ENCODE data around the gene MAPK1.
A peak's percentile ranks its signal among the peaks of the same experiment; 100 is the strongest.
"Not testable (repeated sequence)": the region's sequence is repeated elsewhere in the genome, so short reads cannot be mapped to it uniquely, and the experiment has no call there.

Gene MAPK1

GRCh38 chr22:21836486-21836885 is 31.0 kb downstream of the MAPK1 start:
- H3K23ac ChIP-seq (ENCODE audit: low read length); H3K4ac ChIP-seq (ENCODE audit: low read depth, low read length); H3K56ac ChIP-seq (ENCODE audit: low read length); H2BK5ac ChIP-seq (ENCODE audit: low read length); H3K4me1 ChIP-seq (ENCODE audit: control insufficient read depth, low read depth, low read length); H3K4me3 ChIP-seq (ENCODE audit: low read length); H4K5ac ChIP-seq (ENCODE audit: low read length); H2BK120ac ChIP-seq (ENCODE audit: low read depth, low read length); H3K18ac ChIP-seq (ENCODE audit: low read length); H2AK5ac ChIP-seq (ENCODE audit: low read length); H4K8ac ChIP-seq (ENCODE audit: low read depth, low read length); H3K4me2 ChIP-seq (ENCODE audit: low read length); DNase-seq; H3K27me3 ChIP-seq (ENCODE audit: insufficient read depth, low read length, poor library complexity); H2BK15ac ChIP-seq (replicated peaks; ENCODE audit: low read depth); H3K9ac ChIP-seq (ENCODE audit: low read length); H3K36me3 ChIP-seq (ENCODE audit: control insufficient read depth, insufficient read depth, low read length); H3K27ac ChIP-seq (ENCODE audit: low read depth, low read length): not testable (repeated sequence)
- H3K79me2 ChIP-seq (ENCODE audit: control insufficient read depth, insufficient read depth, low read length): peaks cover 39% of the 10 kb centered on the region
- H3K79me1 ChIP-seq (ENCODE audit: low read length): peaks cover 15% of the 10 kb centered on the region
- no CpG with 5 or more reads among the region's 15 CpGs for WGBS (ENCODE audit: extremely low coverage, insufficient coverage, low lambda C conversion rate)

- H3K79me1 ChIP-seq (ENCODE audit: low read length): peaks cover 19% of the 10 kb centered on the region
- no CpG with 5 or more reads among the region's 2 CpGs for WGBS (ENCODE audit: extremely low coverage, insufficient coverage, low lambda C conversion rate)
- H3K23ac ChIP-seq (ENCODE audit: low read length): no peak overlapping the region
- H3K27ac ChIP-seq (ENCODE audit: low read depth, low read length): no peak overlapping the region
- no peak overlapping the region for H2BK15ac ChIP-seq (replicated peaks; ENCODE audit: low read depth)
- DNase-seq: no peak
- H3K4me2 ChIP-seq (ENCODE audit: low read length): no peak overlapping the region
- H3K36me3 ChIP-seq (ENCODE audit: control insufficient read depth, insufficient read depth, low read length): no peaks in the 10 kb centered on the region
- H4K5ac ChIP-seq (ENCODE audit: low read length): no peak overlapping the region
- H3K4me1 ChIP-seq (ENCODE audit: control insufficient read depth, low read depth, low read length): peaks cover 2% of the 10 kb centered on the region
- H3K4me3 ChIP-seq (ENCODE audit: low read length): no peak overlapping the region
- H3K9ac ChIP-seq (ENCODE audit: low read length): no peak overlapping the region
- no peak overlapping the region for H2BK5ac ChIP-seq (ENCODE audit: low read length)
- H3K56ac ChIP-seq (ENCODE audit: low read length): no peak overlapping the region
- H3K79me2 ChIP-seq (ENCODE audit: control insufficient read depth, insufficient read depth, low read length): peaks cover 43% of the 10 kb centered on the region
- no peaks in the 10 kb centered on the region for H3K27me3 ChIP-seq (ENCODE audit: insufficient read depth, low read length, poor library complexity)
- no peak overlapping the region for H3K4ac ChIP-seq (ENCODE audit: low read depth, low read length)
- H3K18ac ChIP-seq (ENCODE audit: low read length): no peak overlapping the region
- no peak overlapping the region for H2AK5ac ChIP-seq (ENCODE audit: low read length)
- no peak overlapping the region for H2BK120ac ChIP-seq (ENCODE audit: low read depth, low read length)
- H4K8ac ChIP-seq (ENCODE audit: low read depth, low read length): no peak overlapping the region
Measured at GRCh38 chr22:21835378-21835777, 32.1 kb downstream of the MAPK1 start.

GRCh38 chr22:21834869-21835268 is 32.6 kb downstream of the MAPK1 start:
- WGBS (ENCODE audit: extremely low coverage, insufficient coverage, low lambda C conversion rate): no CpG with 5 or more reads among the region's 4 CpGs
- H3K9ac ChIP-seq (ENCODE audit: low read length): no peak overlapping the region
- no peak overlapping the region for H2BK120ac ChIP-seq (ENCODE audit: low read depth, low read length)
- no peak overlapping the region for H4K5ac ChIP-seq (ENCODE audit: low read length)
- H3K4me1 ChIP-seq (ENCODE audit: control insufficient read depth, low read depth, low read length): peaks cover 2% of the 10 kb centered on the region
- H3K79me1 ChIP-seq (ENCODE audit: low read length): peaks cover 18% of the 10 kb centered on the region
- no peak overlapping the region for H3K18ac ChIP-seq (ENCODE audit: low read length)
- no peak overlapping the region for H3K4ac ChIP-seq (ENCODE audit: low read depth, low read length)
- H3K27ac ChIP-seq (ENCODE audit: low read depth, low read length): no peak overlapping the region
- no peaks in the 10 kb centered on the region for H3K27me3 ChIP-seq (ENCODE audit: insufficient read depth, low read length, poor library complexity)
- no peak overlapping the region for H3K56ac ChIP-seq (ENCODE audit: low read length)
- H2BK15ac ChIP-seq (replicated peaks; ENCODE audit: low read depth): no peak overlapping the region
- no peak overlapping the region for H3K4me3 ChIP-seq (ENCODE audit: low read length)
- no peak overlapping the region for H2AK5ac ChIP-seq (ENCODE audit: low read length)
- H3K23ac ChIP-seq (ENCODE audit: low read length): no peak overlapping the region
- DNase-seq: no peak
- no peak overlapping the region for H4K8ac ChIP-seq (ENCODE audit: low read depth, low read length)
- no peak overlapping the region for H3K4me2 ChIP-seq (ENCODE audit: low read length)
- H3K36me3 ChIP-seq (ENCODE audit: control insufficient read depth, insufficient read depth, low read length): no peaks in the 10 kb centered on the region
- peaks cover 40% of the 10 kb centered on the region for H3K79me2 ChIP-seq (ENCODE audit: control insufficient read depth, insufficient read depth, low read length)
- no peak overlapping the region for H2BK5ac ChIP-seq (ENCODE audit: low read length)

GRCh38 chr22:21832291-21833290 is 34.9 kb downstream of the MAPK1 start:
- no peak overlapping the region for H4K5ac ChIP-seq (ENCODE audit: low read length)
- H3K27ac ChIP-seq (ENCODE audit: low read depth, low read length): no peak overlapping the region
- no peak overlapping the region for H2BK15ac ChIP-seq (replicated peaks; ENCODE audit: low read depth)
- peaks cover 47% of the 10 kb centered on the region for H3K79me2 ChIP-seq (ENCODE audit: control insufficient read depth, insufficient read depth, low read length)
- no peak overlapping the region for H3K23ac ChIP-seq (ENCODE audit: low read length)
- no peaks in the 10 kb centered on the region for H3K27me3 ChIP-seq (ENCODE audit: insufficient read depth, low read length, poor library complexity)
- H3K36me3 ChIP-seq (ENCODE audit: control insufficient read depth, insufficient read depth, low read length): no peaks in the 10 kb centered on the region
- no peak overlapping the region for H2BK120ac ChIP-seq (ENCODE audit: low read depth, low read length)
- H2BK5ac ChIP-seq (ENCODE audit: low read length): no peak overlapping the region
- WGBS (ENCODE audit: extremely low coverage, insufficient coverage, low lambda C conversion rate): no CpG with 5 or more reads among the region's 8 CpGs
- no peak overlapping the region for H3K56ac ChIP-seq (ENCODE audit: low read length)
- H3K4me1 ChIP-seq (ENCODE audit: control insufficient read depth, low read depth, low read length): peaks cover 6% of the 10 kb centered on the region
- DNase-seq: peak; percentile 33
- H2AK5ac ChIP-seq (ENCODE audit: low read length): no peak overlapping the region
- H3K4me3 ChIP-seq (ENCODE audit: low read length): no peak overlapping the region
- peaks cover 20% of the 10 kb centered on the region for H3K79me1 ChIP-seq (ENCODE audit: low read length)
- no peak overlapping the region for H3K9ac ChIP-seq (ENCODE audit: low read length)
- H3K4me2 ChIP-seq (ENCODE audit: low read length): no peak overlapping the region
- H3K4ac ChIP-seq (ENCODE audit: low read depth, low read length): no peak overlapping the region
- H3K18ac ChIP-seq (ENCODE audit: low read length): no peak overlapping the region
- H4K8ac ChIP-seq (ENCODE audit: low read depth, low read length): no peak overlapping the region

- no peak overlapping the region for H3K18ac ChIP-seq (ENCODE audit: low read length)
- H3K56ac ChIP-seq (ENCODE audit: low read length): no peak overlapping the region
- no peaks in the 10 kb centered on the region for H3K36me3 ChIP-seq (ENCODE audit: control insufficient read depth, insufficient read depth, low read length)
- peaks cover 6% of the 10 kb centered on the region for H3K4me1 ChIP-seq (ENCODE audit: control insufficient read depth, low read depth, low read length)
- no peak for DNase-seq
- no peak overlapping the region for H3K4me3 ChIP-seq (ENCODE audit: low read length)
- no peak overlapping the region for H4K8ac ChIP-seq (ENCODE audit: low read depth, low read length)
- H3K79me2 ChIP-seq (ENCODE audit: control insufficient read depth, insufficient read depth, low read length): peaks cover 45% of the 10 kb centered on the region
- no peak overlapping the region for H3K23ac ChIP-seq (ENCODE audit: low read length)
- peaks cover 17% of the 10 kb centered on the region for H3K79me1 ChIP-seq (ENCODE audit: low read length)
- WGBS (ENCODE audit: extremely low coverage, insufficient coverage, low lambda C conversion rate): no CpG with 5 or more reads among the region's 3 CpGs
- H3K4me2 ChIP-seq (ENCODE audit: low read length): no peak overlapping the region
- no peak overlapping the region for H2BK120ac ChIP-seq (ENCODE audit: low read depth, low read length)
- no peak overlapping the region for H3K27ac ChIP-seq (ENCODE audit: low read depth, low read length)
- no peak overlapping the region for H2BK5ac ChIP-seq (ENCODE audit: low read length)
- no peaks in the 10 kb centered on the region for H3K27me3 ChIP-seq (ENCODE audit: insufficient read depth, low read length, poor library complexity)
- no peak overlapping the region for H4K5ac ChIP-seq (ENCODE audit: low read length)
- no peak overlapping the region for H3K9ac ChIP-seq (ENCODE audit: low read length)
- no peak overlapping the region for H2BK15ac ChIP-seq (replicated peaks; ENCODE audit: low read depth)
- H2AK5ac ChIP-seq (ENCODE audit: low read length): no peak overlapping the region
- no peak overlapping the region for H3K4ac ChIP-seq (ENCODE audit: low read depth, low read length)
Measured at GRCh38 chr22:21829523-21829922, 37.9 kb downstream of the MAPK1 start.

Data from mesendoderm (in vitro differentiated cells).